NB4 (cell line): ENCODE measurements around the gene CCSER1.

Experiments used
- DNase-seq: peaks from one replicate; pipeline ENCODE4 v3.0.0; 2010; ENCODE audit warnings: low read depth
- H3K4me3 ChIP-seq: one replicate; pipeline ENCODE4 v1.5.1; 2011; ENCODE audit warnings: mild to moderate bottlenecking, low read depth, low read length, moderate library complexity
- MYC ChIP-seq: IDR thresholded peaks from 2 replicates; pipeline ENCODE4 v1.6.1; 2011; ENCODE audit warnings: low read depth, low read length
- POLR2A ChIP-seq: IDR thresholded peaks from 2 replicates; pipeline ENCODE4 v1.6.1; 2011; ENCODE audit warnings: mild to moderate bottlenecking; ENCODE audit not compliant: insufficient read length; ENCODE audit errors: extremely low read depth
- TF ChIP-seq, protein P1 (sequence below): IDR thresholded peaks from one replicate; pipeline ENCODE4 v1.5.1; 2012; ENCODE audit warnings: low read depth, low read length
- TF ChIP-seq, protein P2 (sequence below): IDR thresholded peaks from 2 replicates; pipeline ENCODE4 v1.6.1; 2011; ENCODE audit warnings: low read depth, low read length

The CCSER1 gene

DNA sequence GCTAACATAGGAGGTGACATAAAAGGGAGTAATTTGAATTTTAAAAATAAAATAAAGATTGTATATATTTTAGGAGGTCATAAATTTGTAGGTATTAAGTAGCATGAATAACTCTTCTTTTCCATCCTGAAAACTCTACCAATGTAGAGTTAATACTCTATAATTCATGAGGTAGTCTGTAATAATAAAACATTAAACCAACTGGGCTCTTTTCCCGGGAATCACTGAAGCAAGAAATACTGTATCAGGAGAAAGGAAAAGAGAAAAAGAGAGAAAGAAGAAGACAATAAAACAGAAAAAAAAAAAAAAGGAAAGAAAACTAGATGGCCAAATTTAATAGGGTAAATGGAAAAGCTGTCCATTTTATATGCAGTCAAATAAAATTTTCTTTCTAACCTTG is 984.4 kb downstream of the CCSER1 start:
- DNase-seq, result no peak
- TF ChIP-seq, protein P1, sequence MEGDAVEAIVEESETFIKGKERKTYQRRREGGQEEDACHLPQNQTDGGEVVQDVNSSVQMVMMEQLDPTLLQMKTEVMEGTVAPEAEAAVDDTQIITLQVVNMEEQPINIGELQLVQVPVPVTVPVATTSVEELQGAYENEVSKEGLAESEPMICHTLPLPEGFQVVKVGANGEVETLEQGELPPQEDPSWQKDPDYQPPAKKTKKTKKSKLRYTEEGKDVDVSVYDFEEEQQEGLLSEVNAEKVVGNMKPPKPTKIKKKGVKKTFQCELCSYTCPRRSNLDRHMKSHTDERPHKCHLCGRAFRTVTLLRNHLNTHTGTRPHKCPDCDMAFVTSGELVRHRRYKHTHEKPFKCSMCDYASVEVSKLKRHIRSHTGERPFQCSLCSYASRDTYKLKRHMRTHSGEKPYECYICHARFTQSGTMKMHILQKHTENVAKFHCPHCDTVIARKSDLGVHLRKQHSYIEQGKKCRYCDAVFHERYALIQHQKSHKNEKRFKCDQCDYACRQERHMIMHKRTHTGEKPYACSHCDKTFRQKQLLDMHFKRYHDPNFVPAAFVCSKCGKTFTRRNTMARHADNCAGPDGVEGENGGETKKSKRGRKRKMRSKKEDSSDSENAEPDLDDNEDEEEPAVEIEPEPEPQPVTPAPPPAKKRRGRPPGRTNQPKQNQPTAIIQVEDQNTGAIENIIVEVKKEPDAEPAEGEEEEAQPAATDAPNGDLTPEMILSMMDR, result no peak
- TF ChIP-seq MYC, result no peak
- TF ChIP-seq, protein P2, sequence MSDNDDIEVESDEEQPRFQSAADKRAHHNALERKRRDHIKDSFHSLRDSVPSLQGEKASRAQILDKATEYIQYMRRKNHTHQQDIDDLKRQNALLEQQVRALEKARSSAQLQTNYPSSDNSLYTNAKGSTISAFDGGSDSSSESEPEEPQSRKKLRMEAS, result no peak
- no peak for TF ChIP-seq POLR2A
- H3K4me3 ChIP-seq, result no peak overlapping the region

DNA sequence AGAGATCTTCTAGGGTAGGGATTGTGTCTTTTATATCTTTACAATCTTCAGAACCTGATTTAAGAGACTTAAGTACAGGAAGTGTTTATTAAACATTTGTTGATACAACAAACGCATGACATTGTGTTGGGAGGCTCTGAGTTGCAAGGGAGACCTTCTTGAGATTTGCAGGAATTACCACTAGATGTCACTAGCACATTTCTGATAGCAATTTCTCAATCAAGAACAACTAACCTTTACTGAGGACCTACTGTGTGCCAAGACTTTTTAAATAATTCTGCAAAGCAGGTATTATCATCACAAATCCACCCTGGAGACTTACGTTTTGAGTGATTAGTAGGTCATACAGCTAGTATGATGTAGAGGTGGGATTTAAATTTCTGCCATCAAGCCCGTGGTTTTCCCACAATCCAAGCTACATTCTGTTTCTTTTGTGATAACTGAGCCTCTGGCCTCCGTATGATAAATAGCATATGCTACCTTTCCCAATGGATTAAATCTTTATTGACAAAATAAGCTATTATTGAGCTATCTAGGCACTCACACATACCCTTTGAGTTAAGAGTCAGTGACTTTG is 986.0 kb downstream of the CCSER1 start:
- DNase-seq, result peak; percentile 40
- TF ChIP-seq, protein P1, result peak; percentile 40
- TF ChIP-seq MYC, result no peak

DNA sequence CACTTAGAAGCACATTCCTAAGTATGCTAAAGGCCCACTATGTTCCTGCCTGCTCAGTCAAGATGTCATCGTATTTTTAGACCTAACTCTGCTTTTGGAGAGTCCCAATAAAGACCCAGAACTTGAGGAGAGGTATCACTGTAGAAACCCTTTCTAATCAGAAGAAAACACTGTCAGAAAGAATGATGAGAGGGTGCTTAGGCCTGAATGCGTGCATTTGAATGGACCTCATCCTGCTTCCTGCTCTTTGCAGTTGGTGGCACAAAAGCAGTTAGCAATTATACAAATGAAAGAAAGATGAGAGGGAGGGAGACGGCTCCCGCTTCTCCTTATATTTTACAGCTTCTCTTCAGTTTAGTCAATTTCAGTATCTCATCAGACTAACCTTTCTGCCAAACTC is 987.2 kb downstream of the CCSER1 start:
- DNase-seq, result no peak

More for the DNA sequence above, 986.0 kb downstream of the CCSER1 start:
- no peak overlapping the region for H3K4me3 ChIP-seq

DNA sequence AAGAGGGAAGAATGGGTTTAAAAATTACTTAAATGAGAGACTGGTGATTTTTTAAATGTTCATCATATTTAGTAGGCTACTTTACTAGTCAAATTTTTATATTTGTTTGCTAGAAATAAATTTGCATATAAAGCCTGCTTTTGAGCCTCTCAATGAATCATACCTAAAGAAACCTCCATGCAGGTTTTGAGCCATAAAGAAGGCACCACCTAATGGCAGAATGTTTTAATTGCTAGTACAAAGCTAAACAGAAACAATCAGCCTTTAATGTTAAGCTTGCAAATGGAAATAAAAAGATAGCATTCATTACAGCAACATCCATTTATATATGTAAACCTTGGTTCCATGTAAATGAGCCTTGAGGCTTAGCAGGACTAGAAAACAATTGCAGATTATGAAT is 989.7 kb downstream of the CCSER1 start:
- no peak overlapping the region for H3K4me3 ChIP-seq
- TF ChIP-seq POLR2A (no peak), MYC (no peak)
- TF ChIP-seq, protein P2, result no peak
- TF ChIP-seq, protein P1, result no peak
- DNase-seq, result peak; percentile 11

More for the DNA sequence above, 987.2 kb downstream of the CCSER1 start:
- no peak overlapping the region for H3K4me3 ChIP-seq
- no peak for TF ChIP-seq MYC
- TF ChIP-seq, protein P1, result no peak
- TF ChIP-seq POLR2A, result no peak
- TF ChIP-seq, protein P2, result no peak

DNA sequence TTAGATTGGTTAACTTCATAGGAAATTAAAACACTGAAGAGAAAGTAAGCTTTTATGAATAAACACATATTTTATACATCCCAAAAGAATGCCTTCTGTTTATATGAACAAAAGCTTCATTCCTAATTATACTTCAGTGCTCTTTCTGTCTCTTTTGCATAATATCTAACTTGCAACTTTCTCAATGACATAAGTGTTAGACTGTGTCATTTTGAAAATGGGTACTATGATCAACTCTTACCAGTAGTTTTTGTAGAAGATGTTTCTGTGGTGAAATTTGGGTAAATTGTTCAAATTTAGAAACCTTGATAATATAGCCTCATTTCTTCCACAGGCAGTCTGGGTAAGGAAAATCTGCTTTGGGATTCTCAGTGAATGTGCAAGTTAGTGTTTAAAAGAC is 991.4 kb downstream of the CCSER1 start:
- TF ChIP-seq, protein P2, result no peak
- TF ChIP-seq POLR2A, result no peak
- no peak for TF ChIP-seq MYC
- TF ChIP-seq, protein P1, result no peak
- H3K4me3 ChIP-seq, result no peak overlapping the region

DNA sequence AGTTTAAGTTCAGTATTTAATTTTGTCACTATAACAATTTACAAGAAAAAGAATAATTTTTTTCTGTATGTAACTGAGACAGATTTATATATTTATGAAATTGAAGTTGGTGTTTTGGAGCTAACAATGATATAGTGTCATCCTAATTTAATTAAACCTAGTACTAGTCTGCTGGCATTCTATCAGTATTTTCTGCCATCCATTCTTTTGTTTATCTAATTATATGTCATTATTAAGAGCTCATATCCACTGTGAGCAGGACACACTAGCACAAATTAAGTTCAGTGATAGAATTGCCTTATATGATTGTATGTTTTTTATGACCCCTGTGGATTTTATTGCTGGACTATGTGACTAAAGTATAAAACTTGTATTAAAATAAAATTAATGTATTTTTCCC is 996.5 kb downstream of the CCSER1 start:
- no peak for DNase-seq
- no peak overlapping the region for H3K4me3 ChIP-seq
- TF ChIP-seq, protein P2, result no peak
- TF ChIP-seq, protein P1, result no peak
- TF ChIP-seq MYC (no peak), POLR2A (no peak)

More for the DNA sequence above, 991.4 kb downstream of the CCSER1 start:
- no peak for DNase-seq
